Liver (tissue), 9 donors: ENCODE data around the gene C14orf93. TPM values are rescaled to one million over a fixed set of nuclear protein-coding genes. Genes with fewer than 3 reads are reported as not detected.

ENCODE experiments used
- DNase-seq: peaks from one replicate; pipeline ENCODE4 v3.0.0-alpha.2; 2017; ENCODE audit warnings: low spot score
- H3K27ac ChIP-seq, 2 donors: one replicate each; pipeline ENCODE4 v1.7.0; 2013; ENCODE audit warnings: inconsistent platforms in 2 of 2, low read length in 2 of 2, control low read depth in 1 of 2, low read depth in 1 of 2, mild to moderate bottlenecking in 1 of 2
- H3K27me3 ChIP-seq, 4 donors: one replicate each; pipeline versions ENCODE4 v1.6.1 to v1.7.0; 2013; ENCODE audit warnings: low read length in 3 of 4, inconsistent platforms in 1 of 4, mild to moderate bottlenecking in 1 of 4, moderate library complexity in 1 of 4; ENCODE audit not compliant: control insufficient read depth in 4 of 4, insufficient read depth in 4 of 4
- H3K36me3 ChIP-seq, 4 donors: one replicate each; pipeline versions ENCODE4 v1.6.1 to v1.7.0; 2013; ENCODE audit warnings: low read length in 3 of 4, mild to moderate bottlenecking in 3 of 4, low read depth in 1 of 4, moderate library complexity in 1 of 4; ENCODE audit not compliant: control insufficient read depth in 4 of 4, insufficient read depth in 3 of 4
- H3K4me1 ChIP-seq, 4 donors: one replicate each; pipeline versions ENCODE4 v1.6.1 to v1.7.0; 2013; ENCODE audit warnings: low read length in 3 of 4, mild to moderate bottlenecking in 3 of 4, moderate library complexity in 1 of 4; ENCODE audit not compliant: control insufficient read depth in 4 of 4, insufficient read depth in 4 of 4
- H3K4me3 ChIP-seq, 3 donors: one replicate each; pipeline versions ENCODE4 v1.6.1 to v1.7.0; 2013; ENCODE audit warnings: low read length in 3 of 3, control low read depth in 1 of 3, low read depth in 1 of 3, mild to moderate bottlenecking in 1 of 3
- H3K9ac ChIP-seq, 2 donors: one replicate each; pipeline ENCODE4 v1.7.0; 2013; ENCODE audit warnings: low read length in 2 of 2, mild to moderate bottlenecking in 2 of 2, moderate library complexity in 2 of 2, control low read depth in 1 of 2, low read depth in 1 of 2
- H3K9me3 ChIP-seq, 4 donors: one replicate each; pipeline versions ENCODE4 v1.6.1 to v1.7.0; 2013; ENCODE audit warnings: low read length in 3 of 4; ENCODE audit not compliant: control insufficient read depth in 4 of 4
- ATF3 ChIP-seq: IDR thresholded peaks from 2 replicates; pipeline ENCODE4 v1.6.1; 2016; ENCODE audit warnings: antibody characterized with exemption
- EGR1 ChIP-seq, 2 donors: IDR thresholded peaks; 2 replicates each; pipeline ENCODE4 v1.6.1; 2016 to 2018; ENCODE audit warnings: antibody characterized with exemption in 2 of 2, low read depth in 2 of 2
- FOXA1 ChIP-seq: IDR thresholded peaks from 2 replicates; pipeline ENCODE4 v1.6.1; 2016; ENCODE audit warnings: antibody characterized with exemption
- FOXA2 ChIP-seq: IDR thresholded peaks from 2 replicates; pipeline ENCODE4 v1.6.1; 2016; ENCODE audit warnings: antibody characterized with exemption
- GABPA ChIP-seq, 2 donors: IDR thresholded peaks in 1 of 2; conservative IDR thresholded peaks in 1 of 2; 2 replicates each; pipeline ENCODE4 v1.6.1; 2016; ENCODE audit warnings: antibody characterized with exemption in 2 of 2, mild to moderate bottlenecking in 1 of 2, moderate library complexity in 1 of 2
- HNF4A ChIP-seq, 2 donors: conservative IDR thresholded peaks; 2 replicates each; pipeline ENCODE4 v1.6.1; 2016; ENCODE audit warnings: antibody characterized with exemption in 2 of 2, mild to moderate bottlenecking in 2 of 2
- HNF4G ChIP-seq: IDR thresholded peaks from 2 replicates; pipeline ENCODE4 v1.6.1; 2016; ENCODE audit warnings: antibody characterized with exemption
- JUND ChIP-seq, 2 donors: IDR thresholded peaks; 2 replicates each; pipeline ENCODE4 v1.6.1; 2016; ENCODE audit warnings: antibody characterized with exemption in 2 of 2
- RAD21 ChIP-seq, 2 donors: IDR thresholded peaks; 2 replicates each; pipeline ENCODE4 v1.6.1; 2016; ENCODE audit warnings: antibody characterized with exemption in 2 of 2, mild to moderate bottlenecking in 2 of 2
- REST ChIP-seq: IDR thresholded peaks from 2 replicates; pipeline ENCODE4 v1.6.1; 2016; ENCODE audit warnings: antibody characterized with exemption, mild to moderate bottlenecking
- TAF1 ChIP-seq: conservative IDR thresholded peaks from 2 replicates; pipeline ENCODE4 v1.6.1; 2016; ENCODE audit warnings: antibody characterized with exemption, mild to moderate bottlenecking
- YY1 ChIP-seq: IDR thresholded peaks from 2 replicates; pipeline ENCODE4 v1.6.1; 2016; ENCODE audit warnings: antibody characterized with exemption, mild to moderate bottlenecking
- ZBTB33 ChIP-seq: IDR thresholded peaks from 2 replicates; pipeline ENCODE4 v1.6.1; 2016; ENCODE audit warnings: antibody characterized with exemption
- WGBS: extraction: QIAGEN DNeasy Blood & Tissue Kit; methylation state at CpG from one replicate; pipeline ENCODE4 v1.1.7; 2013; 5-methylcytosine and 5-hydroxymethylcytosine counted together
- polyA plus RNA-seq, 2 donors: library from polyadenylated mRNA; stranded (reverse) in 1 of 2; unstranded in 1 of 2; fragments of 200-250 nt in 1 of 2; fragments of >200 nt in 1 of 2; fragmentation: Nextera tagmentation in 1 of 2; extraction: Ambion mirVana in 1 of 2; gene quantifications; one replicate each; pipeline versions ENCODE4 v1.2.1 to v1.2.3, GENCODE V29; 2013 to 2015
- total RNA-seq, 2 donors: library from RNA; depleted of rRNA; stranded (reverse); fragments of >200 nt; gene quantifications; one replicate each; pipeline ENCODE4 v1.2.3, GENCODE V29; 2014
- TF ChIP-seq, protein P1 (sequence below): fragments of 150-350 bp; IDR thresholded peaks from 2 replicates; pipeline ENCODE4 v1.5.1; 2017; ENCODE audit warnings: improper control_type of control experiment, low read depth, low read length; ENCODE audit not compliant: missing input control
- TF ChIP-seq, protein P2 (sequence below): IDR thresholded peaks from 2 replicates; pipeline ENCODE4 v1.6.1; 2016; ENCODE audit warnings: antibody characterized with exemption
- donor health status: healthy.
- donor health status: healthy.
- donor health status: healthy.
- donor health status: healthy.
- donor health status: healthy.

The C14orf93 gene
- total and polyA plus RNA-seq, 4 donors: 2.1 to 7.1 (median 3.4) TPM

- Histone ChIP-seq H3K27me3 (no peaks in the 10 kb centered on the region), H3K4me3 (no peak overlapping the region), H3K36me3 (peaks cover 12 to 22% (median 15%) of the 10 kb centered on the region in 4 donors), H3K27ac (no peak overlapping the region), H3K9me3 (no peaks in the 10 kb centered on the region), H3K9ac (no peak overlapping the region), H3K4me1 (peaks cover 4 to 15% (median 13%) of the 10 kb centered on the region in 4 donors)
- TF ChIP-seq, protein P1, sequence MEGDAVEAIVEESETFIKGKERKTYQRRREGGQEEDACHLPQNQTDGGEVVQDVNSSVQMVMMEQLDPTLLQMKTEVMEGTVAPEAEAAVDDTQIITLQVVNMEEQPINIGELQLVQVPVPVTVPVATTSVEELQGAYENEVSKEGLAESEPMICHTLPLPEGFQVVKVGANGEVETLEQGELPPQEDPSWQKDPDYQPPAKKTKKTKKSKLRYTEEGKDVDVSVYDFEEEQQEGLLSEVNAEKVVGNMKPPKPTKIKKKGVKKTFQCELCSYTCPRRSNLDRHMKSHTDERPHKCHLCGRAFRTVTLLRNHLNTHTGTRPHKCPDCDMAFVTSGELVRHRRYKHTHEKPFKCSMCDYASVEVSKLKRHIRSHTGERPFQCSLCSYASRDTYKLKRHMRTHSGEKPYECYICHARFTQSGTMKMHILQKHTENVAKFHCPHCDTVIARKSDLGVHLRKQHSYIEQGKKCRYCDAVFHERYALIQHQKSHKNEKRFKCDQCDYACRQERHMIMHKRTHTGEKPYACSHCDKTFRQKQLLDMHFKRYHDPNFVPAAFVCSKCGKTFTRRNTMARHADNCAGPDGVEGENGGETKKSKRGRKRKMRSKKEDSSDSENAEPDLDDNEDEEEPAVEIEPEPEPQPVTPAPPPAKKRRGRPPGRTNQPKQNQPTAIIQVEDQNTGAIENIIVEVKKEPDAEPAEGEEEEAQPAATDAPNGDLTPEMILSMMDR: peak; percentile 55
- TF ChIP-seq FOXA2 (no peak), EGR1 (IDR thresholded peaks at IDR 0.05; ENCODE audit: low read depth in 2 of 2) (no peak), JUND (IDR thresholded peaks at IDR 0.05) (no peak), HNF4A (conservative IDR thresholded peaks at IDR 0.05) (no peak), FOXA1 (no peak), HNF4G (no peak), ATF3 (no peak), RAD21 (IDR thresholded peaks at IDR 0.05) (peak; percentile 44 to 72), ZBTB33 (no peak), REST (no peak), GABPA (IDR thresholded peaks at IDR 0.05 in 1 of 2, conservative IDR thresholded peaks at IDR 0.05 in 1 of 2) (no peak), YY1 (no peak), TAF1 (no peak)
- TF ChIP-seq, protein P2, sequence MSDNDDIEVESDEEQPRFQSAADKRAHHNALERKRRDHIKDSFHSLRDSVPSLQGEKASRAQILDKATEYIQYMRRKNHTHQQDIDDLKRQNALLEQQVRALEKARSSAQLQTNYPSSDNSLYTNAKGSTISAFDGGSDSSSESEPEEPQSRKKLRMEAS: no peak
- DNase-seq: peak; percentile 76
- 14% methylated on average over 17 of the region's 17 CpGs for WGBS
These were observed 46.4 kb upstream of the C14orf93 start for GRCh38 chr14:23056145-23056955.
